Lung (tissue), 12 donors: ENCODE data around the gene CHL1. TPM values are rescaled to one million over a fixed set of nuclear protein-coding genes. Genes with fewer than 3 reads are reported as not detected.

Source experiments
- ATAC-seq: fragments of 200-7000 bp; cut with Tn5 transposase; one replicate; pipeline ENCODE4 v1.9.1; 2020; ENCODE audit warnings: moderate number of reproducible peaks; ENCODE audit not compliant: insufficient read depth, low FRiP score
- DNase-seq, 3 donors: peaks; one replicate each; pipeline ENCODE4 v3.0.0-alpha.2; 2013 to 2017
- H3K27ac ChIP-seq, 2 donors: one replicate each; pipeline ENCODE4 v1.5.1; 2013; ENCODE audit warnings: mild to moderate bottlenecking in 2 of 2, moderate library complexity in 2 of 2, control low read depth in 1 of 2, inconsistent platforms in 1 of 2, low read depth in 1 of 2, low read length in 1 of 2
- H3K27me3 ChIP-seq, 3 donors: one replicate each; pipeline ENCODE4 v1.5.1; 2013; ENCODE audit warnings: low read length in 2 of 3; ENCODE audit not compliant: control insufficient read depth in 3 of 3, insufficient read depth in 3 of 3
- H3K36me3 ChIP-seq, 4 donors: one replicate each; pipeline ENCODE4 v1.5.1; 2013; ENCODE audit warnings: low read length in 4 of 4, mild to moderate bottlenecking in 1 of 4, moderate library complexity in 1 of 4; ENCODE audit not compliant: control insufficient read depth in 4 of 4, insufficient read depth in 4 of 4
- H3K4me1 ChIP-seq, 5 donors: one replicate each; pipeline ENCODE4 v1.5.1; 2013; ENCODE audit warnings: low read length in 5 of 5, mild to moderate bottlenecking in 2 of 5, moderate library complexity in 1 of 5; ENCODE audit not compliant: control insufficient read depth in 5 of 5, insufficient read depth in 5 of 5
- H3K4me3 ChIP-seq: one replicate; pipeline ENCODE4 v1.5.1; 2013; ENCODE audit warnings: mild to moderate bottlenecking, control low read depth, moderate library complexity
- H3K9ac ChIP-seq, 2 donors: one replicate each; pipeline ENCODE4 v1.5.1; 2013; ENCODE audit warnings: low read length in 2 of 2, control low read depth in 1 of 2; ENCODE audit not compliant: insufficient read depth in 1 of 2
- H3K9me3 ChIP-seq, 4 donors: one replicate each; pipeline ENCODE4 v1.5.1; 2013; ENCODE audit warnings: low read length in 3 of 4, mild to moderate bottlenecking in 1 of 4, moderate library complexity in 1 of 4; ENCODE audit not compliant: control insufficient read depth in 4 of 4, insufficient read depth in 3 of 4
- CTCF ChIP-seq: IDR thresholded peaks from 2 replicates; pipeline ENCODE4 v1.5.1; 2012; ENCODE audit warnings: mild to moderate bottlenecking; ENCODE audit errors: control extremely low read depth, extremely low read depth
- WGBS, 2 donors: extraction: QIAGEN DNeasy Blood & Tissue Kit; methylation state at CpG; one replicate each; pipeline ENCODE4 v1.1.7; 2013; 5-methylcytosine and 5-hydroxymethylcytosine counted together
- polyA plus RNA-seq, 2 donors: library from polyadenylated mRNA; stranded (reverse); fragments of 200-250 nt; gene quantifications; one replicate each; pipeline ENCODE4 v1.2.1, GENCODE V29; 2013
- total RNA-seq, 2 donors: library from RNA; depleted of rRNA in 1 of 2; stranded (reverse); fragments of >200 nt in 1 of 2; gene quantifications; one replicate each; pipeline ENCODE4 v1.2.1, GENCODE V29; 2014 to 2021
- donor health status: control.
- donor health status: control.
- donor health status: Bipolar disorder and iron deficiency.
- donor health status: healthy.
- donor health status: DM: yes; HTN: yes; CAD: no.

CHL1 gene
- total and polyA plus RNA-seq, 4 donors: 1.1 to 11.5 (median 8.1) TPM

GRCh38 chr3:418239-418929 is 221.8 kb downstream of the CHL1 start:
- H3K27me3 ChIP-seq: no peaks in the 10 kb centered on the region
- no peaks in the 10 kb centered on the region for H3K9me3 ChIP-seq
- H3K9ac ChIP-seq: no peak overlapping the region
- no peak for DNase-seq
- WGBS, 2 donors: 65 to 70% methylated on average over 7 of the region's 7 CpGs
- TF ChIP-seq CTCF: no peak
- H3K27ac ChIP-seq: no peak overlapping the region
- no peaks in the 10 kb centered on the region for H3K4me1 ChIP-seq
- H3K4me3 ChIP-seq: no peak overlapping the region
- no peaks in the 10 kb centered on the region for H3K36me3 ChIP-seq
- ATAC-seq: no peak

GRCh38 chr3:420584-420983 is 224.0 kb downstream of the CHL1 start:
- Histone ChIP-seq H3K27me3 (no peaks in the 10 kb centered on the region), H3K9ac (no peak overlapping the region), H3K4me3 (no peak overlapping the region), H3K27ac (no peak overlapping the region), H3K36me3 (no peaks in the 10 kb centered on the region), H3K4me1 (no peaks in the 10 kb centered on the region), H3K9me3 (no peaks in the 10 kb centered on the region)
- 85 to 88% methylated on average over 5 of the region's 5 CpGs for WGBS, 2 donors
- ATAC-seq (no peak), DNase-seq (no peak)
- TF ChIP-seq CTCF: no peak

- Histone ChIP-seq H3K9ac (no peak overlapping the region), H3K4me1 (peaks cover 0 to 3% (median 0%) of the 10 kb centered on the region in 5 donors), H3K27ac (no peak overlapping the region), H3K4me3 (no peak overlapping the region), H3K27me3 (no peaks in the 10 kb centered on the region), H3K9me3 (no peaks in the 10 kb centered on the region), H3K36me3 (no peaks in the 10 kb centered on the region)
- TF ChIP-seq CTCF: no peak
- WGBS, 2 donors: 55 to 82% methylated on average over 3 of the region's 3 CpGs
- DNase-seq: no peak
- ATAC-seq: no peak
These were observed 228.5 kb downstream of the CHL1 start for GRCh38 chr3:425079-425478.

GRCh38 chr3:426072-426471 is 229.5 kb downstream of the CHL1 start:
- ATAC-seq (no peak), DNase-seq (no peak)
- H3K36me3 ChIP-seq: no peaks in the 10 kb centered on the region
- no peak overlapping the region for H3K9ac ChIP-seq
- no peak overlapping the region for H3K4me3 ChIP-seq
- H3K4me1 ChIP-seq: peaks cover 0 to 3% (median 0%) of the 10 kb centered on the region in 5 donors
- no peaks in the 10 kb centered on the region for H3K27me3 ChIP-seq
- WGBS, 2 donors: 46 to 61% methylated on average over 1 of the region's 1 CpG
- TF ChIP-seq CTCF: no peak
- H3K9me3 ChIP-seq: no peaks in the 10 kb centered on the region
- H3K27ac ChIP-seq: no peak overlapping the region
